HepG2 (cell line): ENCODE results near the gene CCDC74B. TPM values are rescaled to one million over a fixed set of nuclear protein-coding genes. Genes with fewer than 3 reads are reported as not detected.
"Not testable (repeated sequence)": the region's sequence is repeated elsewhere in the genome, so short reads cannot be mapped to it uniquely, and the experiment has no call there.

Source experiments
- ATAC-seq: fragments of 200-7000 bp; cut with Tn5 transposase; 3 replicates; pipeline ENCODE4 v1.9.1; 2020; ENCODE audit warnings: mild to moderate bottlenecking, moderate library complexity
- BruUV-seq: library from RNA; stranded (reverse); fragments of 400-500 nt; replicated peaks from 2 replicates; lab custom pipeline; 2021; lab: Mats Ljungman, UMichigan
- CTCF ChIA-PET: fragments of 300-600 bp; formaldehyde crosslinking; extraction: SDS; loops from one replicate; lab custom pipeline; 2021; ENCODE audit warnings: low total read pairs, inconsistent platforms, low intra/inter-chr PET ratio; lab: Yijun Ruan, JAX
- POLR2A ChIA-PET: fragments of 350-600 bp; sonication (Branson Sonifier 250); formaldehyde crosslinking; loops from one replicate; lab custom pipeline; 2020; ENCODE audit warnings: antibody characterized with exemption, inconsistent platforms; lab: Yijun Ruan, JAX
- DNase-seq: peaks from one replicate; pipeline ENCODE4 v3.0.0-alpha.2; 2015; ENCODE audit warnings: low spot score
- FAIRE-seq: peaks from 3 replicates; lab custom pipeline; 2011; peaks lifted over from hg19 to GRCh38; lab: Jason Lieb, UNC
- H2AFZ ChIP-seq: one replicate; pipeline ENCODE4 v1.6.1; 2011; ENCODE audit warnings: low read length, inconsistent platforms
- H3K27ac ChIP-seq: fragments of 300-600 bp; 3 replicates; pipeline ENCODE4 v1.8.0; 2011; ENCODE audit warnings: mixed run types, mild to moderate bottlenecking, mixed read lengths, low read length, inconsistent platforms; ENCODE audit not compliant: insufficient read depth; ENCODE audit errors: extremely low read length
- H3K27me3 ChIP-seq, 2 experiments: fragments of 200-600 bp in 1 of 2; 2 replicates in 1 of 2; 3 replicates in 1 of 2; pipeline versions ENCODE4 v1.6.0 to v1.8.0; 2011; ENCODE audit warnings: low read length in 2 of 2, mild to moderate bottlenecking in 2 of 2, moderate library complexity in 2 of 2, inconsistent platforms in 1 of 2; ENCODE audit not compliant: insufficient read depth in 2 of 2, control insufficient read depth in 1 of 2
- H3K36me3 ChIP-seq, 2 experiments: fragments of 200-600 bp in 1 of 2; replicated peaks in 1 of 2; 2 replicates in 1 of 2; 3 replicates in 1 of 2; pipeline versions ENCODE4 v1.5.1 to v1.8.0; 2011; ENCODE audit warnings: low read length in 2 of 2, inconsistent platforms in 1 of 2; ENCODE audit not compliant: insufficient read depth in 2 of 2, control insufficient read depth in 1 of 2
- H3K4me1 ChIP-seq: 2 replicates; pipeline ENCODE4 v1.5.1; 2012; ENCODE audit warnings: low read length, inconsistent platforms; ENCODE audit not compliant: insufficient read depth
- H3K4me2 ChIP-seq: 2 replicates; pipeline ENCODE4 v1.6.0; 2011; ENCODE audit warnings: low read depth, low read length, inconsistent platforms
- H3K4me3 ChIP-seq, 3 experiments: fragments of 200-600 bp in 1 of 3; sonication (generic), shearing (Covaris generic) in 1 of 3; replicated peaks in 1 of 3; 2 replicates each; pipeline ENCODE4 v1.5.1; 2011 to 2016; ENCODE audit warnings: low read length in 3 of 3, inconsistent platforms in 2 of 3, low read depth in 2 of 3, mild to moderate bottlenecking in 2 of 3, control low read depth in 1 of 3, mixed read lengths in 1 of 3; ENCODE audit not compliant: insufficient read depth in 1 of 3
- H3K79me2 ChIP-seq: one replicate; pipeline ENCODE4 v1.6.1; 2011; ENCODE audit warnings: low read length, inconsistent platforms; ENCODE audit not compliant: insufficient read depth
- H3K9ac ChIP-seq: 2 replicates; pipeline ENCODE4 v1.6.0; 2011; ENCODE audit warnings: mild to moderate bottlenecking, low read depth, low read length, inconsistent platforms; ENCODE audit not compliant: insufficient read depth
- H3K9me3 ChIP-seq: 2 replicates; pipeline ENCODE4 v1.5.1; 2012; ENCODE audit warnings: mild to moderate bottlenecking, low read length
- H4K20me1 ChIP-seq: 2 replicates; pipeline ENCODE4 v1.6.0; 2011; ENCODE audit warnings: inconsistent platforms, mild to moderate bottlenecking, low read length, moderate library complexity; ENCODE audit not compliant: insufficient read depth
- NR2F6 ChIP-seq, 2 experiments: IDR thresholded peaks; 2 replicates each; pipeline ENCODE4 v1.6.1; 2016; ENCODE audit warnings: antibody characterized with exemption in 1 of 2, mild to moderate bottlenecking in 1 of 2
- WGBS: methylation state at CpG from one replicate; pipeline ENCODE4 v1.1.6; 2017; ENCODE audit warnings: low lambda C conversion rate; 5-methylcytosine and 5-hydroxymethylcytosine counted together
- in situ Hi-C: cut with HindIII; loops from 2 replicates; pipeline ENCODE4 v1.10.0; 2017; ENCODE audit warnings: low pct_unique_long_range_greater_than_20kb; ENCODE audit not compliant: extremely low pct_ligation_motif_present
- intact Hi-C: fragments of 100-400 bp; cut with micrococcal nuclease; formaldehyde crosslinking; loops from one replicate; pipeline ENCODE4 v1.10.0; 2022; ENCODE audit not compliant: unreplicated experiment
- polyA plus RNA-seq, 8 experiments: library from polyadenylated mRNA; depleted of rRNA in 3 of 8; stranded (reverse) in 7 of 8; unstranded in 1 of 8; fragments of >200 nt; fragmentation: Illumina TruSeq in 4 of 8; extraction: Trizol in 4 of 8; gene quantifications; 2 replicates each; pipeline versions ENCODE4 v1.2.1 to v1.2.3, GENCODE V29; 2011 to 2016; ENCODE audit warnings: low read depth in 4 of 8, missing spikeins in 1 of 8, mixed read lengths in 1 of 8; ENCODE audit not compliant: insufficient read depth in 1 of 8
- total RNA-seq, 5 experiments: library from RNA; depleted of rRNA; stranded (reverse); fragments of >200 nt; fragmentation: Illumina TruSeq; extraction: Trizol; gene quantifications; 2 replicates each; pipeline ENCODE4 v1.2.3, GENCODE V29; 2016; ENCODE audit warnings: low read depth in 1 of 5

The CCDC74B gene
- total and polyA plus RNA-seq, 2 of the 13 experiments (the other 11 are each of a cell fraction or from before 2014, with no cell fraction given) = 0.07 to 0.11 TPM

- ATAC-seq = peak; percentile 19; the same call in 2 of the 3 replicates
- POLR2A ChIA-PET; FAIRE-seq; BruUV-seq; H3K27ac ChIP-seq; intact Hi-C loops; H3K79me2 ChIP-seq; H3K4me2 ChIP-seq; H2AFZ ChIP-seq; H4K20me1 ChIP-seq; DNase-seq; H3K27me3 ChIP-seq; H3K4me1 ChIP-seq; H3K9ac ChIP-seq; in situ Hi-C loops; CTCF ChIA-PET; H3K4me3 ChIP-seq; H3K9me3 ChIP-seq; TF ChIP-seq NR2F6 (CRISPR knock-in tag; IDR thresholded peaks at IDR 0.05): not testable (repeated sequence)
- peaks cover 38 to 87% of the 10 kb centered on the region in 2 experiments for H3K36me3 ChIP-seq
- TF ChIP-seq NR2F6 (IDR thresholded peaks at IDR 0.05) = peak; percentile 16; the same call in 1 of the 2 replicates
- WGBS = 91% methylated on average over 3 of the region's 3 CpGs
These were observed 24.3 kb upstream of the CCDC74B start for GRCh38 chr2:130169163-130169562.

- H3K9me3 ChIP-seq, H3K9ac ChIP-seq, H3K4me2 ChIP-seq, FAIRE-seq, H3K27ac ChIP-seq, in situ Hi-C loops, POLR2A ChIA-PET, H3K4me3 ChIP-seq, H3K27me3 ChIP-seq, H2AFZ ChIP-seq, CTCF ChIA-PET, DNase-seq, H4K20me1 ChIP-seq, ATAC-seq, H3K4me1 ChIP-seq, intact Hi-C loops, H3K79me2 ChIP-seq: not testable (repeated sequence)
- 85% methylated on average over 3 of the region's 3 CpGs for WGBS
- TSS peak; percentile 15 for BruUV-seq
- H3K36me3 ChIP-seq = peaks cover 34 to 81% of the 10 kb centered on the region in 2 experiments
These were observed 21.7 kb upstream of the CCDC74B start for GRCh38 chr2:130166611-130167010.
